CD4-positive, alpha-beta memory T cell (primary cell): ENCODE data around the gene COX6A2. TPM values are rescaled to one million over a fixed set of nuclear protein-coding genes. Genes with fewer than 3 reads are reported as not detected.
A peak's percentile ranks its signal among the peaks of the same experiment; 100 is the strongest.

Experiments
- CTCF ChIA-PET: fragments of 350-600 bp; sonication (Branson Sonifier 250); formaldehyde crosslinking; loops from one replicate; lab custom pipeline; 2021; ENCODE audit warnings: inconsistent platforms; ENCODE audit not compliant: partially characterized antibody; lab: Charles Lee
- POLR2A ChIA-PET: fragments of 350-600 bp; sonication (Branson Sonifier 250); formaldehyde crosslinking; loops from one replicate; lab custom pipeline; 2021; ENCODE audit not compliant: partially characterized antibody; lab: Charles Lee
- DNase-seq, 5 donors: peaks; one replicate each; pipeline versions ENCODE4 v3.0.0 to v3.0.0-alpha.2; 2020 to 2022; ENCODE audit warnings: mixed read lengths in 1 of 5
- H3K27ac ChIP-seq: one replicate; pipeline ENCODE4 v1.7.0; 2013; ENCODE audit warnings: low read depth, low read length
- H3K27me3 ChIP-seq: 2 replicates; pipeline ENCODE4 v1.7.0; 2013; ENCODE audit warnings: mild to moderate bottlenecking, low read length, moderate library complexity; ENCODE audit not compliant: insufficient read depth
- H3K36me3 ChIP-seq: 2 replicates; pipeline ENCODE4 v1.7.0; 2013; ENCODE audit warnings: mild to moderate bottlenecking, low read length, moderate library complexity; ENCODE audit not compliant: insufficient read depth
- H3K4me1 ChIP-seq: 2 replicates; pipeline ENCODE4 v1.7.0; 2013; ENCODE audit warnings: mild to moderate bottlenecking, low read length, moderate library complexity; ENCODE audit not compliant: insufficient read depth
- H3K4me3 ChIP-seq, 2 donors: one replicate each; pipeline ENCODE4 v1.7.0; 2013; ENCODE audit warnings: low read length in 2 of 2, mild to moderate bottlenecking in 1 of 2
- H3K9me3 ChIP-seq, 2 donors: one replicate each; pipeline ENCODE4 v1.7.0; 2013; ENCODE audit warnings: low read length in 2 of 2, control low read depth in 1 of 2; ENCODE audit not compliant: control insufficient read depth in 1 of 2
- H3K27ac Mint-ChIP-seq, 7 donors: one replicate each; pipeline ENCODE4 v1.8.0; 2020 to 2021; ENCODE audit warnings: mixed read lengths in 7 of 7, mild to moderate bottlenecking in 6 of 7, inconsistent platforms in 3 of 7, moderate library complexity in 3 of 7
- H3K27me3 Mint-ChIP-seq, 2 donors: one replicate each; pipeline ENCODE4 v1.8.0; 2020 to 2021; ENCODE audit warnings: mixed read lengths in 2 of 2
- H3K36me3 Mint-ChIP-seq, 2 donors: one replicate each; pipeline ENCODE4 v1.8.0; 2020 to 2021; ENCODE audit warnings: mixed read lengths in 2 of 2, inconsistent platforms in 1 of 2, mild to moderate bottlenecking in 1 of 2
- H3K4me1 Mint-ChIP-seq, 4 donors: one replicate each; pipeline ENCODE4 v1.8.0; 2020 to 2021; ENCODE audit warnings: mixed read lengths in 4 of 4, mild to moderate bottlenecking in 1 of 4
- H3K4me3 Mint-ChIP-seq, 8 donors: one replicate each; pipeline ENCODE4 v1.8.0; 2020 to 2021; ENCODE audit warnings: mixed read lengths in 8 of 8, mild to moderate bottlenecking in 7 of 8, moderate library complexity in 6 of 8, inconsistent platforms in 3 of 8
- H3K9me3 Mint-ChIP-seq, 8 donors: one replicate each; pipeline ENCODE4 v1.8.0; 2020 to 2021; ENCODE audit warnings: mixed read lengths in 8 of 8, mild to moderate bottlenecking in 5 of 8, inconsistent platforms in 3 of 8, moderate library complexity in 1 of 8
- intact Hi-C: fragments of 100-400 bp; cut with micrococcal nuclease; formaldehyde crosslinking; loops from one replicate; pipeline ENCODE4 v1.15.1; 2023
- polyA plus RNA-seq, 2 donors: library from polyadenylated mRNA; unstranded; fragments of 300-500 nt; fragmentation: Illumina TruSeq; gene quantifications; one replicate each; pipeline ENCODE4 v1.2.3, GENCODE V29; 2021
- total RNA-seq, 2 experiments: library from RNA; stranded (reverse); gene quantifications; one replicate each; pipeline ENCODE4 v1.2.3, GENCODE V29; 2021

COX6A2 gene
- total and polyA plus RNA-seq, 4 experiments from 2014 or later, result not detected

DNA sequence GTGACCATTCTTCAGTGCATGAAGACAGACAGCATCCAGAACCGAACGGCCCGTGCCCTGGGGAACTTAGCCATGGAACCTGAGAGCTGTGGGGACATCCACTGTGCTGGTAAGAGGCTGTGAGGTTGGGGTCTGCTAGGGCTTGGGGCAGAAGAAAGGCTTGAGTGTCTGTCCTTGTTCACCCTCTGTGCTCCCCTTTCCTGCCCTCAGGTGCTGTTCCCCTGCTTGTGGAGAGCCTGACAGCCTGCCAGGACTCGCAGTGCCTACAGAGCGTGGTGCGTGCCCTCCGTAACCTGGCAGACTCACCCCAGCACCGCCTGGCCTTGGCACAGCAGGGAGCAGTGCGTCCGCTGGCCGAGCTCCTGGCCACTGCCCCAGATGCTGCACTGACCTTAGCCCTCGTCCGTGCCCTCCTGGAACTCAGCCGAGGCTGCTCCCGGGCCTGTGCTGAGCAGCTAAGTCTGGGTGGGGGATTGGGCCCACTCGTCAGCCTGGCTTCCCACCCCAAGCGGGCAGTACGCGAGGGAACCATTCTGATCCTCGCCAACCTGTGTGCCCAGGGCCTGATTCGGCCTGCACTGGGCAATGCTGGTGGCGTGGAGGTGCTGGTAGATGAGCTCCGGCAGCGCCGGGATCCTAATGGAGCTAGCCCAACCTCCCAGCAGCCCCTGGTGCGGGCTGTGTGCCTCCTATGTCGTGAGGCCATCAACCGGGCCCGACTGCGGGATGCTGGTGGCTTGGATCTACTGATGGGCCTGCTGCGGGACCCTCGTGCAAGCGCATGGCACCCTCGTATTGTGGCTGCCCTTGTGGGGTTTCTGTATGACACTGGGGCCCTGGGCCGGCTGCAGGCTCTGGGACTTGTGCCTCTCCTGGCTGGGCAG, 34.0 kb upstream of the COX6A2 start:
- H3K27ac Mint-ChIP-seq, result peak overlapping the region in 1 of 7 donors; percentile 51
- H3K36me3 Mint-ChIP-seq, result peaks cover 21 to 35% of the 10 kb centered on the region in 2 donors

DNA sequence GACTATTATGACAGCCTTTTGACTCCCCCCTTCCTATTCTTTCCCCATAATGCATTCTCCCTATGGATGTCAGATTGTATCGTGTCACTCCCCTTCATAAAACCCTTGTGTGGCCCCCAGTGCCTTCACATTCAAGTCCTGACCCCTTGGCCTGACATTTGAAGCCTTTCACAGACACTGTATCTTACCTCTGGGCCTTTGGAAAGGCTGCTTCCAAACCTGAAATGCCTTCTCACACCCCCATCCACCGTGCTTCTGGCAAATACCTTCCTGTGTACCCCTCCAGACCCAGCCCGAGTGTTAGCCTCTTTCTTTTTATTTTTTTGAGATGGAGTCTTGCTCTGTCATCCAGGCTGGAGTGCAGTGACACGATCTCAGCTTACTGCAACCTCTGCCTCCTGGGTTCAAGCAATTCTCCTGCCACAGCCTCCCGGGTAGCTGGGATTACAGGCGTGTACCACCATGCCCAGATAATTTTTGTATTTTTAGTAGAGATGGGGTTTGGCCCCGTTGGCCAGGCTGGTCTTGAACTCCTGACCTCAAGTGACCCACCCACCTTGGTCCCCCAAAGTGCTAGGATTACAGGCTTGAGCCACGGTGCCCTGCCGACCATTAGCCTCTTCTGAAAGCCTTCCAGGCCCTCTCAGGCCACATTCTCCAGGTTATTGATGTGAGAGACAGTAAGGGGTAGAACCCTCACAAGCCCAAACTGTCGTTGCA, 33.2 kb upstream of the COX6A2 start:
- peak overlapping the region in 6 of 7 donors; percentile 55 to 98 (median 68) for H3K27ac Mint-ChIP-seq
- no peaks in the 10 kb centered on the region for H3K27me3 Mint-ChIP-seq
- H3K4me3 ChIP-seq, result no peak overlapping the region
- peaks cover 4% of the 10 kb centered on the region for H3K36me3 ChIP-seq
- CTCF ChIA-PET, result interaction anchor here (0.6 to 4.8 kb wide), 20 partner anchors 9 to 479 kb away, joined by 3 to 38 read pairs (median 6); partner anchors contain the start of genes HSD3B7, RUSF1, SLC5A2 and TGFB1I1
- POLR2A ChIA-PET, result interaction anchor here (0.8 to 4.2 kb wide), 13 partner anchors 10 to 586 kb away, joined by 3 to 72 read pairs (median 17); partner anchors contain the start of genes KAT8, RUSF1, TGFB1I1 and ZNF267
- peaks cover 42% of the 10 kb centered on the region for H3K4me1 ChIP-seq
- no peak overlapping the region for H3K27ac ChIP-seq
- H3K4me3 Mint-ChIP-seq, result peak overlapping the region in 2 of 8 donors; percentile 18
- intact Hi-C loops, result no loop called here
- H3K9me3 Mint-ChIP-seq, result peaks cover 0 to 2% (median 0%) of the 10 kb centered on the region in 8 donors
- DNase-seq, result no peak
- H3K27me3 ChIP-seq, result no peaks in the 10 kb centered on the region
- H3K4me1 Mint-ChIP-seq, result peaks cover 15 to 47% (median 25%) of the 10 kb centered on the region in 4 donors
- no peaks in the 10 kb centered on the region for H3K9me3 ChIP-seq
- peaks cover 21 to 29% of the 10 kb centered on the region in 2 donors for H3K36me3 Mint-ChIP-seq

More for the DNA sequence above, 34.0 kb upstream of the COX6A2 start:
- Mint-ChIP-seq H3K4me1 (peaks cover 20 to 44% (median 26%) of the 10 kb centered on the region in 4 donors), H3K4me3 (no peak overlapping the region), H3K27me3 (no peaks in the 10 kb centered on the region), H3K9me3 (peaks cover 0 to 2% (median 0%) of the 10 kb centered on the region in 8 donors)
- no peak overlapping the region for H3K4me3 ChIP-seq
- H3K4me1 ChIP-seq, result peaks cover 42% of the 10 kb centered on the region
- no peak for DNase-seq
- no peak overlapping the region for H3K27ac ChIP-seq
- H3K36me3 ChIP-seq, result peaks cover 4% of the 10 kb centered on the region
- H3K27me3 ChIP-seq, result no peaks in the 10 kb centered on the region
- POLR2A ChIA-PET, result no interaction called here
- intact Hi-C loops, result no loop called here
- CTCF ChIA-PET, result interaction anchor here (1.9 to 4.0 kb wide), 5 partner anchors 8 to 477 kb away, joined by 7 to 38 read pairs (median 18); partner anchors contain the start of genes HSD3B7, RUSF1 and TGFB1I1
- H3K9me3 ChIP-seq, result no peaks in the 10 kb centered on the region

DNA sequence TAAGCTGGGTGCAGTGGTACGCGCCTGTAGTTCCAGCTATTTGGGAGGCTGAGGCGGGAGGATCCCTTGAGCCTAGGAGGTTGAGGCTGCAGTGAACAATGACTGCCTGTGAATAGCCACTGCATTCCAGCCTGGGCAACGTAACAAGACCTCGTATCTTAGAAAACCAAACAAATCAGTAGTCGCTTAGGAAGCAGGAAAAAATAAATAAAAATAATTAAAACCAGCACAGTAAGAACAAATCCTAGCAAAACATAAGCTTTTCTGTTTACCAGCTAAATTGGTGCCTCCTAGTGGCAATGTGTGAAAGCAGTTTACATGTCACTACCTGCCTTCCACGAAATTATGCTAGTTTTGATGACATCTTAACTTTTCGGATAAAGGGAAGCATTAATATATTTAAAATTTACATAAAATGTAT, 32.4 kb upstream of the COX6A2 start:
- POLR2A ChIA-PET, result interaction anchor here (0.5 to 4.2 kb wide), 18 partner anchors 11 to 802 kb away, joined by 3 to 72 read pairs (median 10); partner anchors contain the start of genes KAT8, PYCARD, RUSF1 and SETD1A
- peak overlapping the region; percentile 99 for H3K27ac ChIP-seq

DNA sequence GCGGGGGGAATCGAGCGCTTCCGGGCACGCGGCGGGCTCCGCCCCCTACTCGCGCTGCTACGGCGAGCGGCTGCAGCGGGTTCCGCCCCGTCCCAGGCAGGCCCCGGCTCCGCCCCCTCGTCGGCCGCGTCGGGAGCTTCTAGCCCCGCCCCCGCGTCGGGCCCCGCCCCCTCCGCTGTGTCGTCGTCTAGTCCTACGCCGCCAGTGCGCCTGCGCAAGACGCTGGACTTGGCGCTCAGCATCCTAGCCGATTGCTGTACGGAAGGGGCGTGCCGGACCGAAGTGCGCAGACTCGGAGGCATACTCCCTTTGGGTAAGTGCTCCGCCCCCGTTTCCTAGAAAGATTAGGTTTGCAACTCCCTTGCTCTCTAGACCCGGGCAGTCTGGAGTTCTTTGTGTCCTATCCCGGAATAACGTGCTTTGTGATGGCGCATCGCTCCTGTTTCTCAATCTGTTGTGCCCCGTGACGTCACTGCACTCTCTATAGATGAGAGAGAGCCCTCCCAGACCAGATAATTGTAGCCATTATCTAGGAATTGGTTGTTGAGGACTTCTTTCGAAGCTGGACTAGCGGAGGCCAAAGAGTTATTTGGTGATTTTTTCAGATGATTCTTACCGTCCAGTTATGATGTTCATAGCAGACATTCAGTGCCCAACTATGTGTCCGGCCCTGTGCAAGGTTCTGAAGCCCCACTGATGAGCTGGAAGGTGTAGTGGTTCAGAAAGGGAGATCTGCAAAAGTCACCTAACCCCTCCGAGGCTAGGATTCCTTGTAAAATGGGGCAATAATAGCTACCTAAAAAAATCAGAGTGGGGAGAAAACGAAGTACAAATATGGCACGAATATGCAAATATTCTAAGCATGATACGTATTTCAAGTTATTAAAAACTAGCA, 31.8 kb upstream of the COX6A2 start:
- Histone ChIP-seq H3K4me3 (peak overlapping the region; percentile 67 to 95), H3K9me3 (no peaks in the 10 kb centered on the region), H3K4me1 (peaks cover 52% of the 10 kb centered on the region), H3K36me3 (no peaks in the 10 kb centered on the region), H3K27ac (peak overlapping the region; percentile 99), H3K27me3 (no peaks in the 10 kb centered on the region)
- H3K4me1 Mint-ChIP-seq, result peaks cover 24 to 60% (median 36%) of the 10 kb centered on the region in 4 donors
- H3K9me3 Mint-ChIP-seq, result peaks cover 0 to 2% (median 0%) of the 10 kb centered on the region in 8 donors
- H3K36me3 Mint-ChIP-seq, result peaks cover 13 to 23% of the 10 kb centered on the region in 2 donors
- peak overlapping the region; percentile 94 to 99 (median 98) for H3K27ac Mint-ChIP-seq
- DNase-seq, result peak; percentile 99 to 100 (median 100)
- ChIA-PET POLR2A (interaction anchor here (0.5 to 4.2 kb wide), 30 partner anchors 10 to 801 kb away, joined by 3 to 72 read pairs (median 8); partner anchors contain the start of genes COX6A2, FUS, KAT8 and PYCARD), CTCF (interaction anchor here (1.0 to 4.8 kb wide), 21 partner anchors 8 to 519 kb away, joined by 3 to 38 read pairs (median 6); partner anchors contain the start of genes HSD3B7, RUSF1, SLC5A2 and TGFB1I1)
- peak overlapping the region; percentile 90 to 95 (median 94) for H3K4me3 Mint-ChIP-seq
- intact Hi-C loops, result loop anchor here (1.0 to 5.0 kb wide), 15 partner anchors 16 to 801 kb away; partner anchors contain the start of genes FBRS, FBXL19, KAT8 and RUSF1
- H3K27me3 Mint-ChIP-seq, result no peaks in the 10 kb centered on the region

More for the DNA sequence above, 32.4 kb upstream of the COX6A2 start:
- Histone ChIP-seq H3K9me3 (no peaks in the 10 kb centered on the region), H3K4me3 (peak overlapping the region; percentile 67 to 95), H3K4me1 (peaks cover 46% of the 10 kb centered on the region), H3K36me3 (peaks cover under 1% of the 10 kb centered on the region), H3K27me3 (no peaks in the 10 kb centered on the region)
- Mint-ChIP-seq H3K4me3 (peak overlapping the region; percentile 84 to 94 (median 91)), H3K27me3 (no peaks in the 10 kb centered on the region), H3K4me1 (peaks cover 20 to 54% (median 30%) of the 10 kb centered on the region in 4 donors), H3K36me3 (peaks cover 19 to 29% of the 10 kb centered on the region in 2 donors), H3K27ac (peak overlapping the region; percentile 91 to 98 (median 96)), H3K9me3 (peaks cover 0 to 2% (median 0%) of the 10 kb centered on the region in 8 donors)
- DNase-seq, result peak in 4 of 5 donors; percentile 36 to 47 (median 44)
- CTCF ChIA-PET, result interaction anchor here (0.7 to 4.8 kb wide), 19 partner anchors 9 to 478 kb away, joined by 3 to 38 read pairs (median 6); partner anchors contain the start of genes HSD3B7, RUSF1, SLC5A2 and TGFB1I1
- intact Hi-C loops, result no loop called here

DNA sequence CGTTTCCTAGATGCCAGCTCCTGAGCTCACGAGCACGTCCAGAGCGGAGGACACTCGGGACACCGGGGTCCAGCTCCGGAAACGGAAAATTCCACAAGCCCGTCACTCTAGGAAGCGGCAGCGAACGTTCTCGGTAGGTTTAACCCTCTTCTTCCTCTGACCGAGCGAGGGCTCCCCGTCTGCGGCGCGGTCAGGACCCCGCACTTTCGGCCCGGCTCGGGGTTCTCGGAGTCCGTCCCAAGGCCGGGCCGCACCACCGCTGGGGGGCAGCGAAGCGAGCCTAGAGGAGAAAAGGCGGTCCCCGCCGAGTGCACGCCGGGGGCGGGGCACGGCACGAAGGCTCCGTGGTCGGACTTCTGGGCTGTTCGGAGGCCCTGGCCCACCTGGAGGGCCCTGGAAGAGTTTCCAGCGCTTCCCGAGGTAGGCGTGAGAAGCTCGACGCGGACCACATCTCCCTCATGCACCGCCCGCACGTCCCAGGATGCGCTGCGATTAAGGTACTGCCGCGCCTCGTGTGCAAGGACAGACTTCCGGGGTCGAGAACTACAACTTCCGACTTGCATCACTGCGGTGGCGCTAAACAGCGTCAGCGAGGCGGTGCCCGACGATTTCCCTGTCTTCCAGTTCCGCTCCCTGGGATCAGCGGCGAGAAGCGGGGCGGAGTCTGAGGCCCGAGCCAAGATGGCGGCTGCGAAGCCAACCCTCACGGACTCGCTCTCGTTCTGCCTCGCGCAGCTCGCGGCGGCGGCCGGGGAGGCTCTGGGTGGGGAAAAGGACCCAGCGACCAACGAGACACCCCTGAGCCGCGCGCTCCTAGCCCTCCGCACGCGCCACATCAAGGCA, 30.9 kb upstream of the COX6A2 start, which contains the start of gene ARMC5:
ARMC5 (plus strand) TSS at position 658 of the 843 bp plus-strand sequence; CDS start at position 682, 24 bp downstream.
- no peaks in the 10 kb centered on the region for H3K27me3 ChIP-seq
- intact Hi-C loops, result loop anchor here (1.0 to 5.0 kb wide), 15 partner anchors 16 to 800 kb away; partner anchors contain the start of genes FBRS, FBXL19, KAT8 and RUSF1
- Mint-ChIP-seq H3K36me3 (peaks cover 11 to 21% of the 10 kb centered on the region in 2 donors), H3K27me3 (no peaks in the 10 kb centered on the region), H3K4me1 (peaks cover 25 to 60% (median 37%) of the 10 kb centered on the region in 4 donors), H3K9me3 (peaks cover 0 to 4% (median 0%) of the 10 kb centered on the region in 8 donors), H3K27ac (peak within 1 kb of the TSS; percentile 94 to 99 (median 98)), H3K4me3 (peak within 1 kb of the TSS; percentile 91 to 95 (median 94))
- no peaks in the 10 kb centered on the region for H3K9me3 ChIP-seq
- peak within 1 kb of the TSS; percentile 79 to 95 for H3K4me3 ChIP-seq
- POLR2A ChIA-PET, result interaction anchor here (0.8 to 4.2 kb wide), 31 partner anchors 8 to 800 kb away, joined by 3 to 72 read pairs (median 9); partner anchors contain the start of genes COX6A2, FUS, KAT8 and PYCARD
- H3K27ac ChIP-seq, result peak within 1 kb of the TSS; percentile 99
- peaks cover 53% of the 10 kb centered on the region for H3K4me1 ChIP-seq
- H3K36me3 ChIP-seq, result no peaks in the 10 kb centered on the region
- CTCF ChIA-PET, result interaction anchor here (0.7 to 5.3 kb wide), 14 partner anchors 15 to 518 kb away, joined by 3 to 36 read pairs (median 6); partner anchors contain the start of genes RUSF1, ZNF267 and ZNF843
- peak; percentile 98 to 99 (median 99) for DNase-seq
